Measurements from ENCODE around the gene FICD. TPM values are rescaled to one million over a fixed set of nuclear protein-coding genes. Genes with fewer than 3 reads are reported as not detected.

FICD gene
- total RNA-seq, 2 donors from 2014 or later: 4.6 to 5.3 TPM

GRCh38 chr12:108495054-108495453 is 20.0 kb upstream of the FICD start:
- intact Hi-C loops (cut with DNase I, micrococcal nuclease): no loop called here
- ATAC-seq (no peak), DNase-seq (peak in 1 of 2 donors; percentile 18)

- no peak for DNase-seq
- no peak for ATAC-seq
- intact Hi-C loops (cut with DNase I, micrococcal nuclease): no loop called here
These were observed 19.1 kb upstream of the FICD start for GRCh38 chr12:108495823-108496579.

- DNase-seq (no peak), ATAC-seq (no peak)
- intact Hi-C loops (cut with DNase I, micrococcal nuclease): no loop called here
These were observed 16.9 kb upstream of the FICD start for GRCh38 chr12:108498136-108498535.

DNA sequence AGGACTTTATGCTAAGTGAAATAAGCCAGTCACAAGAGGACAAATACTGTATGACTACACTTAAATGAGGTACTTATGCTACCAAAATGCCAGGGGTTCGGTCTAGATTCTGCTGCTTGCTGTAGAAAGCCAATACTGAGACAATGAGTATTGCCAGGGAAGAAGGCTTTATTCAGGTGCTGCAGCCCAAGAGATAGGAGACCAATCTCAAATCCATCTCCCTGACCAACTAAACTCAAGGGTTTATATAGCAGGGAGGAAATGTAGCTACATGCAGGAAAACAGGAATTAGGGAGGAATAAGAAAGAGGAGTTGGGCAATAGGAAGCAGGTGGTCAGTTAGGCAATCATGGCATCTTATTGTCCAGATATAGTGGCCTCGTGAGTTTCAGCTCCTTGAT is 12.2 kb upstream of the FICD start:
- no peak for DNase-seq
- ATAC-seq: no peak
- intact Hi-C loops (cut with DNase I, micrococcal nuclease): no loop called here

DNA sequence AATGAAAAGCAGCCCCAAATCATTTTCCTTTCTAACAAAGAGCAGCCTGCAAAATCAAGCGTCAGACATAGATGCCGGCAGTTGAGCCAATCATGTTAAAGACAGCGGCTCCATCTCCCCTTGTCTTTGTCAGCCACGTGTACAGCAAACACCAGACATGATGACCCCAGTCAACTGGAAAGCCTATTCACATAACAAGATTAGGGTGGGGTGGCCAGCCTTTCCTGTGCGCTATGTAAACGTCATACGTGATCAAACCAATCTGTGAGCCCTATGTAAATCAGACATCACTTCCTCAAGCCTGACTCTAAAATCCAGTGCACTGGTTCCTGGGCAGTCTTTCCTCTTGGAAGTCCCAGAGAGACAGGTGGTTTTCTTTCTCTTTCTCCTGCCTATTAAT is 9.9 kb upstream of the FICD start:
- ATAC-seq (no peak), DNase-seq (no peak)
- intact Hi-C loops (cut with DNase I, micrococcal nuclease): no loop called here

GRCh38 chr12:108507971-108508642 is 7.0 kb upstream of the FICD start:
- intact Hi-C loops (cut with DNase I, micrococcal nuclease): no loop called here
- DNase-seq: no peak
- ATAC-seq: no peak

DNA sequence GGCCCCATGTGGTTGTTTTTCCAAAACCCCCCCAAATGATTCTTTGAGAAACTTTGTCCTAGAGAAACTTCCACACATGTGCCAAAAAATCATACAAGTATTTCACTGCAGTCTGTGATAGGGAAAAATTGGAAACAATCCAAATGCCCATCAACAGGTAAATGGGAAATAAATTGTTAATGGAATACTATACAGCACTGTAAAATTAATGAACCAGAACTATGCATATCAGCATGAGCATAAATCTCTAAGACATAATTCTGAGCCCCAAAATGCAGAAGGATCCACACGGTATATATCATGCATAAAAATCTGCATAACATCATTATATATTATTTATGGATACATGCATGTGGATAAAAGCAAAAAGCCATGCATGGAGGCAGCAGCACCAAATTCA is 5.3 kb upstream of the FICD start:
- ATAC-seq (no peak), DNase-seq (no peak)
- intact Hi-C loops (cut with DNase I, micrococcal nuclease): no loop called here

DNA sequence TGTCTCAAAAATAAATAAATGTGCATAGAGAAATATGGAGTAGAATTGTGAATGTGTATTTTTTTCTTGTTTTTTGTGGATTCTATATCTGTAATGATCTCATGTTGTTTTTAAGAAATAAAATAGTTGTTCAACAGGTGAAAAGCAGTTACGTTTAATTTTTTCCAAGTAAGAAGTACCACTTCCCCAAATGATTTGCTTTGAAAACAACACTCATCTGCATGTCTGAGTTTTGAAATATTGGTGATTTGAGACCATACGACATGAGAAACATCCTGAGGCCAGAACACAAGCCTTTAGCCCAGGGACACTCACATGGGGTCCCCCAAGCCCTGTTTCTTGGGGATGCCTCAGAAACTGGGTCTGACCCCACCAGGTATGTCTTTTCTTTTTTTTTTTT is 4.2 kb upstream of the FICD start:
- intact Hi-C loops (cut with DNase I, micrococcal nuclease): no loop called here
- ATAC-seq: no peak

GRCh38 chr12:108511633-108512540 is 3.2 kb upstream of the FICD start:
- ATAC-seq: no peak
- intact Hi-C loops (cut with DNase I, micrococcal nuclease): no loop called here
- peak; percentile 52 to 69 for DNase-seq

More for the DNA sequence above, 4.2 kb upstream of the FICD start:
- DNase-seq: no peak

DNA sequence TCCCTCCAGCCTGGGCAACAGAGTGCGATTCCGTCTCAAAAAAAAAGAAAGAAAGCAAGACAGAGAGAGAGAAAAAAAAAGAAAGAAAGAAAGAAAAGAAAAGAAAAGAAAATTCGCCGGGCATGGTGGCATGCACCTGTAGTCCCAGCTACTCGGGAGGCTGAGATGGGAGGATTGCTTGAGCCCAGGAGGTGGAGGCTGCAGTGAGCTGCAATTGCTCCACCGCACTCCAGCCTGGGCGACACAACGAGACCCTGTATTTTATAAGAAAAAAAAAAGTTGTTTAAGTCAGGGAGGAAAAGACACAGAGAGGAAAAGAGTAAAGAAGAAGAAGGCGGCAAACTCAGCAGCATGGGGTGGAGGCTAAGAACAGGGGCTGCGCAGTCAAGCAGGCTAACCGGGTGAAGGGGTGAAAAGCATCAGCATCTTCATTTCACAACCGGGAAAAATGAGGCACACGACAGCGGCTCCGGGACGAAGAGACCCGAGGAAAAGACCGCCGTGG is 557 bp upstream of the FICD start:
- intact Hi-C loops (cut with DNase I, micrococcal nuclease): no loop called here
- ATAC-seq (peak; percentile 5), DNase-seq (no peak)

- intact Hi-C loops (cut with DNase I, micrococcal nuclease): no loop called here
- ATAC-seq: no peak
- DNase-seq: peak in 1 of 2 donors; percentile 9
These were observed 839 bp downstream of the FICD start for GRCh38 chr12:108515916-108516315.

DNA sequence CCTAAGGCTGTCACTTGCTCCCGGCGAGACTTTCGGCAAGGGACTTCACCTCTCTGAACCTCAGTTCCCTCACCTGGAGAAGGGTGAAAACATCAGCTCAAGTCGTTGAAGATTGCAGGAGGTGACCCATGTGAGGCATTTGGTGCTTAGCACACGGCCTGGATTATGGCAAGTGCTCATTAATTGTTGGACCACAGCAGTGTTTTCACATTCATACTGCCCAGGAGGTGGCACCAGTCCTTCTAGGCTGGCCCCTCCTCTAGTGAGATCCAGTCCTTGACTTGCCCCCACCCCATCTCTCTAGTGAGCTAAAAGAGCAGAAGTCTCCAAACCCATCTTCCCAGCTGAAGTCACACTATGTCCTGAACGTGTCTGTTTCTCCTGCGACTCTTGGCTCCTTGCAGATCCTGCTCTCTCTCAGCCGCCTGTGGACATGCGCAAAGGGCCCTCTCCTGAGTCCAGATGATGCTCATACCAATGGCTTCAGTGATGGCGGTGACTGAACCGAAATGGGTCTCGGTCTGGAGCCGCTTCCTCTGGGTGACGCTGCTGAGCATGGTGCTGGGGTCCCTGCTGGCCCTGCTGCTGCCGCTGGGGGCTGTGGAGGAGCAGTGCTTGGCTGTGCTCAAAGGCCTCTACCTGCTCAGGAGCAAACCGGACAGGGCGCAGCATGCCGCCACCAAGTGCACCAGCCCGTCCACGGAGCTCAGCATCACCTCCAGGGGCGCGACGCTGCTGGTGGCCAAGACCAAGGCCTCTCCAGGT is 1.6 kb downstream of the FICD start:
- intact Hi-C loops (cut with DNase I, micrococcal nuclease): no loop called here
- ATAC-seq: no peak
- DNase-seq: no peak

DNA sequence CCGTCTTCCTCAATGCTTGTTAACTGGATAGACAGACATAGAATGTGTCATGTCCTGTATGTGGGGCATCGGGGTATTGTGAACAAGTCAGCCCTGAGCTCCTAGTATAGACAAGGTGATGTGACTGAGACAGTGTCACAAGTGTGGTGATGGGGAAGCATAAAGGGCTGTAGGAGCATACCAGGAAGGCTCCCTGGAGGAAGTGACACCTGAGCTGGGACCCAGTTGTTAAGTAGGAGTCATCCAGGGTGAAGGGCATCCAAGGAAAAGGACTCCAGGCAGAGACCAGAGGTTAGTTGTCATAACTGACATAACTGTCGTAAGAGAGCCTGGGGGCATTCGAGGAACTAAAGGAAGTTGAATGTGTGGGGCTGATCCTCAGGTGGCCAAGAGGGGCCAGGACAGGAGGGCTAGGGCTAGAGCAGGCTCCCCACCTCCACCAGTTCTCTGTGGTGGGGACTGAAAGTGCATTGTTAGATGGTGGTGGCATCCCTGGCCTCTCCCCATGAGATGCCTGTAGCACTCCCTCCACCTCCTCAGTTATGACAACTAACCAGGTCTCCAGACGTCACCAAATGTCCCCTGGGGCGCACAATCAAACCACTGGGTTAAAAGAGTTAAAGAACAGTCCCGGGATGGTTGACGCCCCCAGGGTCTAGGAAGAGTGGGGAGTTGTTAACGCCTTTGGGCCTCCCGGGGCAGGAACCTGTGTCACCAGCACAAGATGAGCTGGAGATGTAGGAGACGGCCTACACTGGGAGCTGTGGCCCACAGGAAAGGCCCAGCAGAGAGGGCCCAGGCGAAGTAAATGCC is 2.4 kb downstream of the FICD start:
- DNase-seq (no peak), ATAC-seq (no peak)
- intact Hi-C loops (cut with DNase I, micrococcal nuclease): no loop called here

DNA sequence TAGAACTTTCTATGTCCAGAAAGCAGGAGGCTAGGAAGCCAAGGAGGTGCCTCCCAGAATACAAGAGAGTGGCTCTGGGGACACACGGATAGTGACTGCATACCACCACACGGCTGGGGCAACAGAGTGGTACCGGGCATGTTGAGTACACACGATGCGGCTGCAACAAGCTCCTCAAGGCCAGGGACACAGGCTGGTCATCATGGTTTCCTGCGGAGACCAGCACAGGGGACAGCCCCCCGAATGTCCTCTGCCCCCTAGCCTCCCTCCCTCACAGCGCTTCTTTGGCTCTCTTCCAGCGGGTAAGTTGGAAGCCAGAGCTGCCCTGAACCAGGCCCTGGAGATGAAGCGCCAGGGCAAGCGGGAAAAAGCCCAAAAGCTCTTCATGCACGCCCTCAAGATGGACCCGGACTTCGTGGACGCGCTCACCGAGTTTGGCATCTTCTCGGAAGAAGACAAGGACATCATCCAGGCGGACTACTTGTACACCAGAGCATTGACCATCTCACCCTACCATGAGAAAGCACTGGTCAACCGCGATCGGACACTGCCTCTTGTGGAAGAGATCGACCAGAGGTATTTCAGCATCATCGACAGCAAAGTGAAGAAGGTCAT is 3.1 kb downstream of the FICD start:
- DNase-seq: no peak
- intact Hi-C loops (cut with DNase I, micrococcal nuclease): no loop called here
- no peak for ATAC-seq

DNA sequence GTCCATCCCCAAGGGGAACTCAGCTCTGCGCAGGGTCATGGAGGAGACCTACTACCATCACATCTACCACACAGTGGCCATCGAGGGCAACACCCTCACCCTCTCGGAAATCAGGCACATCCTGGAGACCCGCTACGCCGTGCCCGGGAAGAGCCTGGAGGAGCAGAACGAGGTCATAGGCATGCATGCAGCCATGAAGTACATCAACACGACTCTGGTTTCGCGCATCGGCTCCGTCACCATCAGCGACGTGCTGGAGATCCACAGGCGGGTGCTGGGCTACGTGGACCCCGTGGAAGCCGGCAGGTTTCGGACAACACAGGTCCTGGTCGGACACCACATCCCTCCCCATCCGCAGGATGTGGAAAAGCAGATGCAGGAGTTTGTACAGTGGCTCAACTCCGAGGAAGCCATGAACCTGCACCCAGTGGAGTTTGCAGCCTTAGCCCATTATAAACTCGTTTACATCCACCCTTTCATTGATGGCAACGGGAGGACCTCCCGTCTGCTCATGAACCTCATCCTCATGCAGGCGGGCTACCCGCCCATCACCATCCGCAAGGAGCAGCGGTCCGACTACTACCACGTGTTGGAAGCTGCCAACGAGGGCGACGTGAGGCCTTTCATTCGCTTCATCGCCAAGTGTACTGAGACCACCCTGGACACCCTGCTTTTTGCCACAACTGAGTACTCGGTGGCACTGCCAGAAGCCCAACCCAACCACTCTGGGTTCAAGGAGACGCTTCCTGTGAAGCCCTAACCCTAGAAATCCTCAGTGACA is 3.8 kb downstream of the FICD start:
- no peak for DNase-seq
- intact Hi-C loops (cut with DNase I, micrococcal nuclease): no loop called here
- no peak for ATAC-seq

DNA sequence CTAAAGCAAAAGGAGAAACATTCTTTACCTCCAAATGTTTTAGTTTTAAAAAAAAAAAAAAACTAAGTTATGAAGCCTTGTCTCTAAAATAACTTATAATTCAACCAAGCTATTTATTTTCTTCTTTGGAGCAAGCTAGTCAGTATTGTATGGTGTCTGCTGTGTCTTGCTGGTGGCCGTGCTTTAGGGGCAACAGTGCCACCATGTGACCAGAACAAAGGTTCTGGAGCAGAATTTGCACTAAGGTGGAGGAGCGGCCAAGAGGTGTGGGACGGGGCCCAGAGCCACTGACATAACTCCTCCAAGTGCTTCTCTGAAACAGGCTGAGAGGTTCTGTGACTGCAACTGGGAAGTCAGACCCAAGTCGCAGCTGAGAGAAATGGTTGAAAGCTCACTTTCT is 4.5 kb downstream of the FICD start:
- intact Hi-C loops (cut with DNase I, micrococcal nuclease): no loop called here
- DNase-seq (no peak), ATAC-seq (no peak)

DNA sequence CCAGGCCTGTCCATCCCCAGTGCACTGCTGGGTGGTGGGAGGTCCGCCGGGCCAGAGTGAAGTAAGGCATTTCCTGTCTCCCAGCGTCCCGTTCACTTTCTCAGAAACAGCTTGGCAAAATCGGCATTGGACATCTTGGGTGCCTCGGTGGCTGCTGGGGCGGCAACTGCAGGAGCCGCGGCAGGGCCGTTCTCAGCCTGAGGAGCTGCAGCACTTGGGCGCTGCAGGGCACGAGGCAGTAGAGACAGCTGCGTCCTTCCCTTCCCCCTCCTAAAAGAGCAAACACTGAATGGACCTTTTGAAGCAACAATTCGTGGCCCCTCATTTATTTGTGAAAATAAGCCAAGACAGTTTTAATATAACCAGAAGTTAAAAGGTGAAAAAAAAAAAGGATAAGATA is 8.3 kb downstream of the FICD start:
- intact Hi-C loops (cut with DNase I, micrococcal nuclease): no loop called here
- no peak for DNase-seq
- no peak for ATAC-seq

Data from left colon (tissue), 2 donors.